ENCODE measurements around the gene ADGRB3.
"Not testable (repeated sequence)": the region's sequence is repeated elsewhere in the genome, so short reads cannot be mapped to it uniquely, and the experiment has no call there.

ADGRB3 gene

GRCh38 chr6:69121461-69122406, 486.7 kb downstream of the ADGRB3 start:
- DNase-seq (ENCODE audit: low read depth in 2 of 2), result not testable (repeated sequence)

- no peak for DNase-seq (ENCODE audit: low read depth in 2 of 2)
These were observed 487.3 kb downstream of the ADGRB3 start for GRCh38 chr6:69122407-69122773.

GRCh38 chr6:69128411-69128810, 493.3 kb downstream of the ADGRB3 start:
- DNase-seq (ENCODE audit: low read depth in 2 of 2), result no peak

- DNase-seq (ENCODE audit: low read depth in 2 of 2), result no peak
These were observed 494.0 kb downstream of the ADGRB3 start for GRCh38 chr6:69129046-69129445.

GRCh38 chr6:69135927-69136326, 500.8 kb downstream of the ADGRB3 start:
- no peak for DNase-seq (ENCODE audit: low read depth in 2 of 2)

GRCh38 chr6:69138148-69138547, 503.1 kb downstream of the ADGRB3 start:
- no peak for DNase-seq (ENCODE audit: low read depth in 2 of 2)

- DNase-seq (ENCODE audit: low read depth in 2 of 2), result no peak
These were observed 503.9 kb downstream of the ADGRB3 start for GRCh38 chr6:69138893-69139494.

GRCh38 chr6:69145062-69145461, 510.0 kb downstream of the ADGRB3 start:
- DNase-seq (ENCODE audit: low read depth in 2 of 2), result no peak

GRCh38 chr6:69146385-69146784, 511.3 kb downstream of the ADGRB3 start:
- no peak for DNase-seq (ENCODE audit: low read depth in 2 of 2)

GRCh38 chr6:69155467-69155866, 520.4 kb downstream of the ADGRB3 start:
- no peak for DNase-seq (ENCODE audit: low read depth in 2 of 2)

GRCh38 chr6:69162811-69163210, 527.7 kb downstream of the ADGRB3 start:
- no peak for DNase-seq (ENCODE audit: low read depth in 2 of 2)

- no peak for DNase-seq (ENCODE audit: low read depth in 2 of 2)
These were observed 529.6 kb downstream of the ADGRB3 start for GRCh38 chr6:69164564-69165229.

GRCh38 chr6:69179681-69180080, 544.6 kb downstream of the ADGRB3 start:
- DNase-seq (ENCODE audit: low read depth in 2 of 2), result no peak

GRCh38 chr6:69180361-69181067, 545.4 kb downstream of the ADGRB3 start:
- no peak for DNase-seq (ENCODE audit: low read depth in 2 of 2)

- no peak for DNase-seq (ENCODE audit: low read depth in 2 of 2)
These were observed 546.9 kb downstream of the ADGRB3 start for GRCh38 chr6:69181964-69182363.

- DNase-seq (ENCODE audit: low read depth in 2 of 2), result no peak
These were observed 550.2 kb downstream of the ADGRB3 start for GRCh38 chr6:69185276-69185675.

- no peak for DNase-seq (ENCODE audit: low read depth in 2 of 2)
These were observed 567.7 kb downstream of the ADGRB3 start for GRCh38 chr6:69202768-69203167.

- no peak for DNase-seq (ENCODE audit: low read depth in 2 of 2)
These were observed 581.0 kb downstream of the ADGRB3 start for GRCh38 chr6:69216127-69216526.

- DNase-seq (ENCODE audit: low read depth in 2 of 2), result no peak
These were observed 582.3 kb downstream of the ADGRB3 start for GRCh38 chr6:69217343-69217742.

- no peak for DNase-seq (ENCODE audit: low read depth in 2 of 2)
These were observed 585.3 kb downstream of the ADGRB3 start for GRCh38 chr6:69220375-69220774.

- no peak for DNase-seq (ENCODE audit: low read depth in 2 of 2)
These were observed 596.9 kb downstream of the ADGRB3 start for GRCh38 chr6:69232008-69232407.

- DNase-seq (ENCODE audit: low read depth in 2 of 2), result no peak
These were observed 597.4 kb downstream of the ADGRB3 start for GRCh38 chr6:69232496-69232895.

Measured in stimulated activated CD8-positive, alpha-beta memory T cell treated with anti-CD3 and anti-CD28 coated beads, Interleukin-15, amount 100 ng/mL, for 4 hours (primary cell).